Chondrocyte (in vitro differentiated cells): Measurements from ENCODE around the gene TCFL5. TPM values are rescaled to one million over a fixed set of nuclear protein-coding genes. Genes with fewer than 3 reads are reported as not detected.
"Not testable (repeated sequence)": the region's sequence is repeated elsewhere in the genome, so short reads cannot be mapped to it uniquely, and the experiment has no call there.

Experiments
- DNase-seq: peaks from one replicate; pipeline ENCODE4 v3.0.0; 2021; ENCODE audit warnings: mixed read lengths, low spot score
- H3K27ac Mint-ChIP-seq: one replicate; pipeline ENCODE4 v1.8.0; 2021; ENCODE audit warnings: mild to moderate bottlenecking, moderate library complexity, mixed read lengths; ENCODE audit not compliant: unreplicated experiment
- H3K27me3 Mint-ChIP-seq: 2 replicates; pipeline ENCODE4 v1.8.0; 2021; ENCODE audit warnings: low read depth, mixed read lengths
- H3K36me3 Mint-ChIP-seq: 2 replicates; pipeline ENCODE4 v1.8.0; 2021; ENCODE audit warnings: low read depth, mixed read lengths
- H3K4me1 Mint-ChIP-seq: 2 replicates; pipeline ENCODE4 v1.8.0; 2021; ENCODE audit warnings: low read depth, mild to moderate bottlenecking, mixed read lengths
- H3K4me3 Mint-ChIP-seq: one replicate; pipeline ENCODE4 v1.8.0; 2021; ENCODE audit warnings: mild to moderate bottlenecking, moderate library complexity, mixed read lengths; ENCODE audit not compliant: unreplicated experiment
- H3K9me3 Mint-ChIP-seq: 2 replicates; pipeline ENCODE4 v1.8.0; 2021; ENCODE audit warnings: low read depth, mixed read lengths
- CTCF ChIP-seq: fragments of 200-600 bp; sonication (generic); IDR thresholded peaks from 2 replicates; pipeline ENCODE4 v1.5.0; 2021; ENCODE audit warnings: antibody characterized with exemption, mild to moderate bottlenecking, moderate library complexity
- total RNA-seq: library from RNA; stranded (reverse); gene quantifications from 3 replicates; pipeline ENCODE4 v1.2.1, GENCODE V29; 2021

TCFL5 gene
- total RNA-seq, 1 donor from 2014 or later = 12.7 TPM

- H3K36me3 Mint-ChIP-seq = peaks cover 1% of the 10 kb centered on the region
- TF ChIP-seq CTCF = peak; percentile 75
- DNase-seq = peak; percentile 95
- H3K4me1 Mint-ChIP-seq = peaks cover 28% of the 10 kb centered on the region
- no peaks in the 10 kb centered on the region for H3K9me3 Mint-ChIP-seq
- H3K27ac Mint-ChIP-seq = peak overlapping the region; percentile 93
- no peaks in the 10 kb centered on the region for H3K27me3 Mint-ChIP-seq
- H3K4me3 Mint-ChIP-seq = peak overlapping the region; percentile 61
Measured at GRCh38 chr20:62875419-62876361, 14.1 kb upstream of the TCFL5 start.

DNA sequence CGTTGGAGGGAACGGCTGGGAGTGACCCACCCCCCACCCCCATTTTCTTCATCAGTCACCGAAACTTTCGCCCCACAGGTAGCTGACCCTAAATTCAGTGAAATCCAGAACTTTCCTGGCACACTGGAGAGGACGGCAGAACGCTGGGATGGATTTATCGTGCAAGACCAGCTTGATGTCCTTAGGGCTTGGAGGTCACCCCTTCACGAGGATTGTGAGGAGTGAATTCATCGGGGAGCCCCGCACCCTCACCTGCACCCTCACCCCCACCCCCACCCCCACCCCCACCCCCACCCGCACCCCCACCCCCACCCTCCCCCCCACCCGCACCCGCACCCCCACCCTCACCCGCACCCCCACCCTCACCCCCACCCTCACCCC, 13.3 kb upstream of the TCFL5 start:
- peak; percentile 13 for DNase-seq

GRCh38 chr20:62873681-62874031, 12.0 kb upstream of the TCFL5 start:
- H3K4me1 Mint-ChIP-seq = peaks cover 28% of the 10 kb centered on the region
- peak; percentile 92 for DNase-seq
- peak overlapping the region; percentile 63 for H3K27ac Mint-ChIP-seq
- not testable (repeated sequence) for H3K9me3 Mint-ChIP-seq, H3K36me3 Mint-ChIP-seq, H3K4me3 Mint-ChIP-seq, H3K27me3 Mint-ChIP-seq
- TF ChIP-seq CTCF = peak; percentile 81

More for the DNA sequence above, 13.3 kb upstream of the TCFL5 start:
- Mint-ChIP-seq H3K27ac (peak overlapping the region; percentile 63), H3K4me3 (peak overlapping the region; percentile 55), H3K27me3 (no peaks in the 10 kb centered on the region), H3K9me3 (no peaks in the 10 kb centered on the region), H3K4me1 (peaks cover 28% of the 10 kb centered on the region), H3K36me3 (peaks cover 1% of the 10 kb centered on the region)
- TF ChIP-seq CTCF = no peak

DNA sequence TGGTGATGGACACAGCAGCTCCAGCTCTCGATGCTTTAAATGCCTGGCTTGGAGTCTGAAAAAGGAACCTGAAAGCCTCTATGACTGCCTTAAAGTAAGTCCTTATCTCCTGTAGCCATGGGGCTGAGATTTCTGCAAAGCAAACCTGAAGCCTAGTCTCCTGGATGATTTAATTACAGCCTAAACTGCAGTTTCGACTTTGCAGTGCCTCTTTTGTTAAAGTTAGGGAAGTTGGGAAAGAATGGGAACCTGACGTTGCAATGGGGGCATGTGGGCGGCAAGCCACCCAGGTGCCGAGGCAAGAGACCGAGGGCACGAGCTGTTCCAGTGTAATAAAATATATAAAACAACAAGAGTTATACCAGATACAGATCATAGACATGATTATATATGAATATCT, 11.7 kb upstream of the TCFL5 start:
- Mint-ChIP-seq H3K4me1 (peaks cover 28% of the 10 kb centered on the region), H3K9me3 (no peaks in the 10 kb centered on the region), H3K27me3 (no peaks in the 10 kb centered on the region), H3K4me3 (no peak overlapping the region), H3K36me3 (no peaks in the 10 kb centered on the region), H3K27ac (peak overlapping the region; percentile 63)
- no peak for TF ChIP-seq CTCF
- peak; percentile 10 for DNase-seq

DNA sequence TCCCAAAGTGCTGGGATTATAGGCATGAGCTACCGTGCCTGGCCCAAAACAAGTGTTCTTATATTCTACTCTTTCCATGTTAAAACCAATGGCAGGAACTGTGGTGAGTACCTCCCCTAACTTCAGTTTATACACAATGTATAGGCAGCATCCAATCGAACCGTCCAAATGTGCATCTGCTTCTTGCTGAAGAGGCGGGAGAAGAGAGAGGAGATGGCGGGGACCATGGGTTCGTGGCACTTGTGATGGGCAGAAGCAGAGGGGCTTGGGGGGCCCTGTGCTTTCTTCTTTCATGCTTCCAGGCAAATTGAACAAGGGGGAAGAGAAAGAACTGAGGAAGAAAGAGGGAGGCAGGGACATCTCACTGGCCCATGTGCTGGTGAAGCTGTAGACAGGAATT, 11.2 kb upstream of the TCFL5 start:
- no peak overlapping the region for H3K27ac Mint-ChIP-seq
- peaks cover 26% of the 10 kb centered on the region for H3K4me1 Mint-ChIP-seq
- H3K36me3 Mint-ChIP-seq = no peaks in the 10 kb centered on the region
- DNase-seq = peak; percentile 21
- no peaks in the 10 kb centered on the region for H3K27me3 Mint-ChIP-seq
- TF ChIP-seq CTCF = no peak
- H3K9me3 Mint-ChIP-seq = no peaks in the 10 kb centered on the region
- no peak overlapping the region for H3K4me3 Mint-ChIP-seq
